ENCODE data around the gene DFFB. TPM values are rescaled to one million over a fixed set of nuclear protein-coding genes. Genes with fewer than 3 reads are reported as not detected.

The DFFB gene
- total and polyA plus RNA-seq, 2 of the 4 experiments (the other 2 are of a cell fraction) = 6.5 to 7.3 TPM

DNA sequence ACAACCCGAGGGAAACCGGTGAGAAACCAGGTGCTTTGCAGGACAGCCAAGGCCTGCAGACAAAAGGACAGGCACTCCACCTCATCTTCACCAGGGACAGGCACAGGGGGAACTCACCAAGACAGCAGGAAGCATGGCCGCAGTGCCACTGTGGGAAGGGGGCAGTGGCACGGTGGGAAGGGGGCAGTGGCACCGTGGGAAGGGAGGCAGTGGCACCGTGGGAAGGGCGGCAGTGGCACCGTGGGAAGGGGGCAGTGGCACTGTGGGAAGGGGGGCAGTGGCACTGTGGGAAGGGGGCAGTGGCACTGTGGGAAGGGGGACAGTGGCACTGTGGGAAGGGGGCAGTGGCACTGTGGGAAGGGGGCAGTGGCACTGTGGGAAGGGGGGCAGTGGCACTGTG is 32.6 kb upstream of the DFFB start:
- TF ChIP-seq POLR2A (IDR thresholded peaks at IDR 0.05; ENCODE audit: low read depth, low read length) = no peak
- TF ChIP-seq RAD21 (IDR thresholded peaks at IDR 0.05; ENCODE audit: low read length) = no peak
- no peak for TF ChIP-seq NFE2L2 (IDR thresholded peaks at IDR 0.05; ENCODE audit: low read depth, low read length)
- no peak for TF ChIP-seq CHD1 (IDR thresholded peaks at IDR 0.05; ENCODE audit: low read depth, low read length)
- TF ChIP-seq MXI1 (IDR thresholded peaks at IDR 0.05; ENCODE audit: borderline replicate concordance, low read depth, low read length) = no peak
- TF ChIP-seq SMC3 (IDR thresholded peaks at IDR 0.05; ENCODE audit: low read depth, low read length) = no peak
- TF ChIP-seq, protein P1, sequence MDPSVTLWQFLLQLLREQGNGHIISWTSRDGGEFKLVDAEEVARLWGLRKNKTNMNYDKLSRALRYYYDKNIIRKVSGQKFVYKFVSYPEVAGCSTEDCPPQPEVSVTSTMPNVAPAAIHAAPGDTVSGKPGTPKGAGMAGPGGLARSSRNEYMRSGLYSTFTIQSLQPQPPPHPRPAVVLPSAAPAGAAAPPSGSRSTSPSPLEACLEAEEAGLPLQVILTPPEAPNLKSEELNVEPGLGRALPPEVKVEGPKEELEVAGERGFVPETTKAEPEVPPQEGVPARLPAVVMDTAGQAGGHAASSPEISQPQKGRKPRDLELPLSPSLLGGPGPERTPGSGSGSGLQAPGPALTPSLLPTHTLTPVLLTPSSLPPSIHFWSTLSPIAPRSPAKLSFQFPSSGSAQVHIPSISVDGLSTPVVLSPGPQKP (IDR thresholded peaks at IDR 0.05; ENCODE audit: borderline replicate concordance, low read depth, low read length) = no peak
- no peak overlapping the region for H4K8ac ChIP-seq (ENCODE audit: low read depth in 2 of 2, low read length in 2 of 2)
- dilution Hi-C loops (cut with HindIII; ENCODE audit: low sequenced_read_pairs, unreplicated experiment) = no loop called here
- H3K79me1 ChIP-seq (ENCODE audit: low read depth in 1 of 2, low read length in 2 of 2) = no peaks in the 10 kb centered on the region
- H3K4me3 ChIP-seq (ENCODE audit: insufficient read depth, low read depth, low read length) = no peak overlapping the region
- no peaks in the 10 kb centered on the region; the same call in 1 of the 2 replicates for H3K9me1 ChIP-seq (ENCODE audit: insufficient read depth, low read length)
- no peak overlapping the region for H4K91ac ChIP-seq (ENCODE audit: insufficient read depth, low read depth, low read length)
- no peak overlapping the region for H3K4me2 ChIP-seq (ENCODE audit: low read depth, low read length)
- intact Hi-C loops (cut with micrococcal nuclease) = no loop called here
- no peak overlapping the region for H3K56ac ChIP-seq (ENCODE audit: extremely low read depth, insufficient read depth, low read length)
- H2AFZ ChIP-seq (replicated peaks; ENCODE audit: low read length, poor library complexity) = no peak overlapping the region
- in situ Hi-C loops (cut with MboI; ENCODE audit: low sequenced_read_pairs) = no loop called here
- H2BK20ac ChIP-seq (ENCODE audit: low read depth, low read length) = no peak overlapping the region
- no peak overlapping the region for H3K27ac ChIP-seq (ENCODE audit: insufficient read depth, low read length)
- no peak overlapping the region for H2AK5ac ChIP-seq (ENCODE audit: low read depth, low read length)
- POLR2A ChIA-PET (ENCODE audit: unreplicated experiment) = no interaction called here
- H4K5ac ChIP-seq (ENCODE audit: low read depth, low read length) = no peak overlapping the region
- H3K27me3 ChIP-seq (ENCODE audit: control insufficient read depth, insufficient read depth, low read length) = no peaks in the 10 kb centered on the region
- WGBS, 2 experiments (ENCODE audit: extremely low coverage in 2 of 2, insufficient read length in 1 of 2) = 86% methylated on average over 4 of the region's 8 CpGs; no CpG with 5 or more reads in 1 of the 2 experiments
- no peak overlapping the region for H3K4ac ChIP-seq (ENCODE audit: low read depth, low read length)
- no peak overlapping the region for H3K9ac ChIP-seq (ENCODE audit: low read depth, low read length)
- H2AK9ac ChIP-seq (replicated peaks; ENCODE audit: low read depth, low read length, poor library complexity) = no peak overlapping the region
- no peak overlapping the region for H3K23ac ChIP-seq (ENCODE audit: low read depth, low read length)
- H3K9me3 ChIP-seq (ENCODE audit: control insufficient read depth, insufficient read depth, low read length) = no peaks in the 10 kb centered on the region
- no peak overlapping the region for H3K18ac ChIP-seq (ENCODE audit: low read depth, low read length)
- H3K14ac ChIP-seq (replicated peaks; ENCODE audit: low read depth, low read length) = no peak overlapping the region
- H4K20me1 ChIP-seq (ENCODE audit: insufficient read depth, low read length) = no peaks in the 10 kb centered on the region
- peaks cover 65% of the 10 kb centered on the region for H3K36me3 ChIP-seq (ENCODE audit: control insufficient read depth, insufficient read depth, low read length)
- H2BK5ac ChIP-seq (ENCODE audit: low read depth, low read length, poor library complexity, severe bottlenecking) = no peak overlapping the region
- DNase-seq = no peak
- ATAC-seq (ENCODE audit: low read depth) = no peak
- CTCF ChIA-PET = no interaction called here
- BruUV-seq (replicated peaks) = no TSS peak
- H2BK120ac ChIP-seq (ENCODE audit: low read depth, low read length) = no peak overlapping the region
- H2BK15ac ChIP-seq (ENCODE audit: low read depth, low read length) = no peak overlapping the region
- H3K4me1 ChIP-seq (ENCODE audit: control insufficient read depth, insufficient read depth, low read length) = no peaks in the 10 kb centered on the region
